HepG2 (cell line): ENCODE measurements around the gene NGDN. TPM values are rescaled to one million over a fixed set of nuclear protein-coding genes. Genes with fewer than 3 reads are reported as not detected.

Experiments used
- ATAC-seq: fragments of 200-7000 bp; cut with Tn5 transposase; 3 replicates; pipeline ENCODE4 v1.9.1; 2020; ENCODE audit warnings: mild to moderate bottlenecking, moderate library complexity
- BruUV-seq: library from RNA; stranded (reverse); fragments of 400-500 nt; replicated peaks from 2 replicates; lab custom pipeline; 2021; lab: Mats Ljungman, UMichigan
- CTCF ChIA-PET: fragments of 300-600 bp; formaldehyde crosslinking; extraction: SDS; loops from one replicate; lab custom pipeline; 2021; ENCODE audit warnings: low total read pairs, inconsistent platforms, low intra/inter-chr PET ratio; lab: Yijun Ruan, JAX
- POLR2A ChIA-PET: fragments of 350-600 bp; sonication (Branson Sonifier 250); formaldehyde crosslinking; loops from one replicate; lab custom pipeline; 2020; ENCODE audit warnings: antibody characterized with exemption, inconsistent platforms; lab: Yijun Ruan, JAX
- DNase-seq: peaks from one replicate; pipeline ENCODE4 v3.0.0-alpha.2; 2015; ENCODE audit warnings: low spot score
- FAIRE-seq: peaks from 3 replicates; lab custom pipeline; 2011; peaks lifted over from hg19 to GRCh38; lab: Jason Lieb, UNC
- H2AFZ ChIP-seq: one replicate; pipeline ENCODE4 v1.6.1; 2011; ENCODE audit warnings: low read length, inconsistent platforms
- H3K27ac ChIP-seq: fragments of 300-600 bp; 3 replicates; pipeline ENCODE4 v1.8.0; 2011; ENCODE audit warnings: mixed run types, mild to moderate bottlenecking, mixed read lengths, low read length, inconsistent platforms; ENCODE audit not compliant: insufficient read depth; ENCODE audit errors: extremely low read length
- H3K27me3 ChIP-seq, 2 experiments: fragments of 200-600 bp in 1 of 2; 2 replicates in 1 of 2; 3 replicates in 1 of 2; pipeline versions ENCODE4 v1.6.0 to v1.8.0; 2011; ENCODE audit warnings: low read length in 2 of 2, mild to moderate bottlenecking in 2 of 2, moderate library complexity in 2 of 2, inconsistent platforms in 1 of 2; ENCODE audit not compliant: insufficient read depth in 2 of 2, control insufficient read depth in 1 of 2
- H3K36me3 ChIP-seq, 2 experiments: fragments of 200-600 bp in 1 of 2; replicated peaks in 1 of 2; 2 replicates in 1 of 2; 3 replicates in 1 of 2; pipeline versions ENCODE4 v1.5.1 to v1.8.0; 2011; ENCODE audit warnings: low read length in 2 of 2, inconsistent platforms in 1 of 2; ENCODE audit not compliant: insufficient read depth in 2 of 2, control insufficient read depth in 1 of 2
- H3K4me1 ChIP-seq: 2 replicates; pipeline ENCODE4 v1.5.1; 2012; ENCODE audit warnings: low read length, inconsistent platforms; ENCODE audit not compliant: insufficient read depth
- H3K4me2 ChIP-seq: 2 replicates; pipeline ENCODE4 v1.6.0; 2011; ENCODE audit warnings: low read depth, low read length, inconsistent platforms
- H3K4me3 ChIP-seq, 3 experiments: fragments of 200-600 bp in 1 of 3; sonication (generic), shearing (Covaris generic) in 1 of 3; replicated peaks in 1 of 3; 2 replicates each; pipeline ENCODE4 v1.5.1; 2011 to 2016; ENCODE audit warnings: low read length in 3 of 3, inconsistent platforms in 2 of 3, low read depth in 2 of 3, mild to moderate bottlenecking in 2 of 3, control low read depth in 1 of 3, mixed read lengths in 1 of 3; ENCODE audit not compliant: insufficient read depth in 1 of 3
- H3K79me2 ChIP-seq: one replicate; pipeline ENCODE4 v1.6.1; 2011; ENCODE audit warnings: low read length, inconsistent platforms; ENCODE audit not compliant: insufficient read depth
- H3K9ac ChIP-seq: 2 replicates; pipeline ENCODE4 v1.6.0; 2011; ENCODE audit warnings: mild to moderate bottlenecking, low read depth, low read length, inconsistent platforms; ENCODE audit not compliant: insufficient read depth
- H3K9me3 ChIP-seq: 2 replicates; pipeline ENCODE4 v1.5.1; 2012; ENCODE audit warnings: mild to moderate bottlenecking, low read length
- H4K20me1 ChIP-seq: 2 replicates; pipeline ENCODE4 v1.6.0; 2011; ENCODE audit warnings: inconsistent platforms, mild to moderate bottlenecking, low read length, moderate library complexity; ENCODE audit not compliant: insufficient read depth
- LCORL ChIP-seq, 2 experiments: fragments of 450-650 bp in 1 of 2; sonication (generic) in 1 of 2; formaldehyde crosslinking in 1 of 2; IDR thresholded peaks; 2 replicates each; pipeline versions ENCODE4 v1.5.0 to v1.6.1; 2017 to 2020; ENCODE audit warnings: antibody characterized with exemption in 1 of 2, missing genetic modification reagents in 1 of 2
- RFX1 ChIP-seq: fragments of 450-650 bp; IDR thresholded peaks from 2 replicates; pipeline ENCODE4 v1.6.1; 2017
- RFX3 ChIP-seq: IDR thresholded peaks from 2 replicates; pipeline ENCODE4 v1.6.1; 2016; ENCODE audit warnings: missing biosample characterization, missing genetic modification reagents
- XBP1 ChIP-seq: sonication (generic); formaldehyde crosslinking; IDR thresholded peaks from 2 replicates; pipeline ENCODE4 v1.5.0; 2020; ENCODE audit warnings: missing genetic modification reagents
- ZNF18 ChIP-seq: sonication (generic); formaldehyde crosslinking; IDR thresholded peaks from 2 replicates; pipeline ENCODE4 v1.8.0; 2022; ENCODE audit warnings: mild to moderate bottlenecking, missing genetic modification reagents; ENCODE audit not compliant: insufficient replicate concordance
- ZNF333 ChIP-seq: sonication (generic); formaldehyde crosslinking; IDR thresholded peaks from 2 replicates; pipeline ENCODE4 v1.4.0; 2020; ENCODE audit warnings: mild to moderate bottlenecking, missing genetic modification reagents, borderline replicate concordance
- whole genome bisulfite sequencing: methylation state at CpG from one replicate; pipeline ENCODE4 v1.1.6; 2017; ENCODE audit warnings: low lambda C conversion rate; 5-methylcytosine and 5-hydroxymethylcytosine counted together
- in situ Hi-C: cut with HindIII; loops from 2 replicates; pipeline ENCODE4 v1.10.0; 2017; ENCODE audit warnings: low pct_unique_long_range_greater_than_20kb; ENCODE audit not compliant: extremely low pct_ligation_motif_present
- intact Hi-C: fragments of 100-400 bp; cut with micrococcal nuclease; formaldehyde crosslinking; loops from one replicate; pipeline ENCODE4 v1.10.0; 2022; ENCODE audit not compliant: unreplicated experiment
- polyA plus RNA-seq, 8 experiments: library from polyadenylated mRNA; depleted of rRNA in 3 of 8; stranded (reverse) in 7 of 8; unstranded in 1 of 8; fragments of >200 nt; fragmentation: Illumina TruSeq in 4 of 8; extraction: Trizol in 4 of 8; gene quantifications; 2 replicates each; pipeline versions ENCODE4 v1.2.1 to v1.2.3, GENCODE V29; 2011 to 2016; ENCODE audit warnings: low read depth in 4 of 8, missing spikeins in 1 of 8, mixed read lengths in 1 of 8; ENCODE audit not compliant: insufficient read depth in 1 of 8
- total RNA-seq, 5 experiments: library from RNA; depleted of rRNA; stranded (reverse); fragments of >200 nt; fragmentation: Illumina TruSeq; extraction: Trizol; gene quantifications; 2 replicates each; pipeline ENCODE4 v1.2.3, GENCODE V29; 2016; ENCODE audit warnings: low read depth in 1 of 5

NGDN gene
- total and polyA plus RNA-seq, 2 of the 13 experiments (the other 11 are each of a cell fraction or from before 2014, with no cell fraction given), result 154 to 216 TPM

- no peak overlapping the region for H2AFZ ChIP-seq
- no peak overlapping the region for H3K27ac ChIP-seq
- no peaks in the 10 kb centered on the region for H3K79me2 ChIP-seq
- FAIRE-seq (no peak), ATAC-seq (no peak), DNase-seq (no peak)
- H3K9me3 ChIP-seq, result no peaks in the 10 kb centered on the region
- intact Hi-C loops (no loop called here), in situ Hi-C loops (no loop called here)
- peaks cover 6 to 35% of the 10 kb centered on the region in 2 experiments for H3K27me3 ChIP-seq
- no peak overlapping the region for H3K4me3 ChIP-seq
- H4K20me1 ChIP-seq, result no peaks in the 10 kb centered on the region
- no peak overlapping the region for H3K4me2 ChIP-seq
- TF ChIP-seq RFX1 (peak; percentile 44), XBP1 (CRISPR knock-in tag) (no peak), LCORL (IDR thresholded peaks at IDR 0.05) (0 out of 2 replicates have a peak, but pooled peaks have one; percentile 2), LCORL (CRISPR knock-in tag; IDR thresholded peaks at IDR 0.05) (no peak), RFX3 (CRISPR knock-in tag) (peak; percentile 35; the same call in 1 of the 2 replicates)
- H3K4me1 ChIP-seq, result peaks cover 13% of the 10 kb centered on the region
- BruUV-seq, result no TSS peak
- POLR2A ChIA-PET, result no interaction called here
- CTCF ChIA-PET, result no interaction called here
- 10% methylated on average over 2 of the region's 2 CpGs for whole genome bisulfite sequencing
- H3K9ac ChIP-seq, result no peak overlapping the region
- no peaks in the 10 kb centered on the region for H3K36me3 ChIP-seq
Observed at GRCh38 chr14:23430723-23431085, 38.8 kb upstream of the NGDN start.

- peaks cover 21% of the 10 kb centered on the region for H3K4me1 ChIP-seq
- no peak overlapping the region for H3K4me2 ChIP-seq
- FAIRE-seq (no peak), ATAC-seq (no peak), DNase-seq (no peak)
- H3K27me3 ChIP-seq, result peaks cover 6 to 35% of the 10 kb centered on the region in 2 experiments
- no peak for TF ChIP-seq ZNF18 (CRISPR knock-in tag)
- 0 out of 2 replicates have a peak, but pooled peaks have one; percentile 28 for TF ChIP-seq ZNF333
- intact Hi-C loops (no loop called here), in situ Hi-C loops (no loop called here)
- no peak overlapping the region for H3K9ac ChIP-seq
- no peaks in the 10 kb centered on the region for H3K36me3 ChIP-seq
- no peak overlapping the region for H3K4me3 ChIP-seq
- no peak overlapping the region for H2AFZ ChIP-seq
- no peaks in the 10 kb centered on the region for H3K9me3 ChIP-seq
- BruUV-seq, result no TSS peak
- ChIA-PET POLR2A (no interaction called here), CTCF (no interaction called here)
- no peaks in the 10 kb centered on the region for H3K79me2 ChIP-seq
- WGBS, result 38% methylated on average over 10 of the region's 10 CpGs
- no peaks in the 10 kb centered on the region for H4K20me1 ChIP-seq
- H3K27ac ChIP-seq, result no peak overlapping the region
Observed at GRCh38 chr14:23431486-23431885, 38.0 kb upstream of the NGDN start.
